NCI-H510A treated with DMSO at 0.1 percent for 48 hours (cell line): ENCODE data around the gene C12orf60.
A peak's percentile ranks its signal among the peaks of the same experiment; 100 is the strongest.
"Not testable (repeated sequence)": the region's sequence is repeated elsewhere in the genome, so short reads cannot be mapped to it uniquely, and the experiment has no call there.

Experiments
- DNase-seq: peaks from one replicate; lab custom pipeline; 2025; lab: John Stamatoyannopoulos, UW

The C12orf60 gene

GRCh38 chr12:14803011-14803829 is at the start of gene C12orf60, which contains the start of gene WBP11:
Gene C12orf60, plus strand, starts transcription at chr12:14803670. Its CDS starts 19,266 bp downstream, at chr12:14822936.
Gene WBP11, minus strand, starts transcription at chr12:14803478. Its CDS starts 2,095 bp downstream, at chr12:14801383.
- DNase-seq: peak; percentile 98

- DNase-seq: no peak
These were observed 46.9 kb upstream of the C12orf60 start for GRCh38 chr12:14756334-14757143.

GRCh38 chr12:14759711-14760280 is 43.7 kb upstream of the C12orf60 start:
- not testable (repeated sequence) for DNase-seq

GRCh38 chr12:14765398-14765797 is 38.1 kb upstream of the C12orf60 start:
- no peak for DNase-seq

- DNase-seq: not testable (repeated sequence)
These were observed 37.5 kb upstream of the C12orf60 start for GRCh38 chr12:14766020-14766419.

GRCh38 chr12:14766649-14767215 is 36.7 kb upstream of the C12orf60 start:
- no peak for DNase-seq

- DNase-seq: no peak
These were observed 35.9 kb upstream of the C12orf60 start for GRCh38 chr12:14767617-14768016.

- no peak for DNase-seq
These were observed 34.6 kb upstream of the C12orf60 start for GRCh38 chr12:14768823-14769405.

GRCh38 chr12:14769466-14769968 is 34.0 kb upstream of the C12orf60 start:
- DNase-seq: peak; percentile 57

GRCh38 chr12:14769969-14770495 is 33.4 kb upstream of the C12orf60 start:
- peak; percentile 95 for DNase-seq

GRCh38 chr12:14770496-14771461 is 32.7 kb upstream of the C12orf60 start:
- DNase-seq: peak; percentile 88

- peak; percentile 7 for DNase-seq
These were observed 31.8 kb upstream of the C12orf60 start for GRCh38 chr12:14771651-14772137.

GRCh38 chr12:14772946-14773345 is 30.5 kb upstream of the C12orf60 start:
- DNase-seq: no peak

- no peak for DNase-seq
These were observed 29.8 kb upstream of the C12orf60 start for GRCh38 chr12:14773685-14774073.

- DNase-seq: no peak
These were observed 29.2 kb upstream of the C12orf60 start for GRCh38 chr12:14774074-14774905.

GRCh38 chr12:14774906-14775635 is 28.4 kb upstream of the C12orf60 start:
- DNase-seq: no peak

GRCh38 chr12:14775636-14775980 is 27.9 kb upstream of the C12orf60 start:
- DNase-seq: no peak

- no peak for DNase-seq
These were observed 27.1 kb upstream of the C12orf60 start for GRCh38 chr12:14776236-14776961.
